Measurements from ENCODE around the gene MYH7. TPM values are rescaled to one million over a fixed set of nuclear protein-coding genes. Genes with fewer than 3 reads are reported as not detected.

The MYH7 gene
- total RNA-seq, 1 experiment from 2014 or later, result not detected

DNA sequence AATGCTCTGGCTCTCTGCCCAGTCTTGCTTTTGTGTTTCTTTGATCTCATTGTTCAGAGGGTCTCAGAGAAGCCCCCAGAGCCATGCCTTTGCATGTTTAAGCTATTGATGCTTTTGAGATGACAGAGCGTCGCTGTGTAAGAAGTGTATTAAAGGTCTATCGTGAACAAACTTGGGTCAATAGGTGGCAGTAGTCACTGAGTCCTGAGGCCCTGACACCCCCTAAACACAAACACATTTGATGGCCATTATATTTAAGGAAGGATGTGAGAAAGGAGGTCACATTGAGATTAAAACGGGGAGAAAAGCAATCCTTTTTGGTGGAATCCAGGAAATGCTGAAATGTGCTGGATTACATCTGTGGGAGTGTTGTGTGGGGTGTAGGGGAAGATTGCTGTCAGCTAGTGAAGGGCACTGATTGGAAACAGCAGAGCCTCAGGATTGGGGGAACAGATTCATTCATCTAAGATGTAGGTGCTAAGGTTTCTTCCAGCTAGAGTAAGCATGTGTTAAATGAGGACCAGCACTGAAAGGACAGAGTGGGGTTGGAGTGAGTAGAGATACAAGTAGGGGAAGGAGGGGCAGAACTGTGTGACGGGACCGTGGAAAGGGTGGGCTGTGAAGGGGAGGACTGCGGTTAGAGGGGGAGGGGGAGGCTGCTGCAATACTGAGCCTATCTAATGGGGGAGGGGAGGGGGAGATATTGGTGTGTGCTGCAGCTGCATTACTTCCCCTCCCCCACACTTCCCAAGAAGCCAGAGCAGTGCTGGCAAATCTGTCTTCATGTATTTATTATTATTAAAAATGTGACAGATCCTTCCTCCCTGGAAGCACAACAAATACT, 46.7 kb upstream of the MYH7 start:
- ChIA-PET POLR2A (ENCODE audit: low non-redundant PET) (no interaction called here), CTCF (interaction anchor here (1.1 kb wide), 1 partner anchor 76 kb away, joined by 3 read pairs; no protein-coding TSS in a partner anchor)
- H3K27me3 ChIP-seq (replicated peaks; ENCODE audit: insufficient read depth, low read depth, low read length, poor library complexity), result no peaks in the 10 kb centered on the region
- H3K9me3 ChIP-seq (ENCODE audit: low read depth, low read length, poor library complexity, severe bottlenecking), result no peaks in the 10 kb centered on the region
- DNase-seq (ENCODE audit: low spot score), result no peak
- no peak for TF ChIP-seq EZH2 (IDR thresholded peaks at IDR 0.05; ENCODE audit: borderline replicate concordance, low read depth, low read length, poor library complexity, severe bottlenecking)
- TF ChIP-seq, protein P1, sequence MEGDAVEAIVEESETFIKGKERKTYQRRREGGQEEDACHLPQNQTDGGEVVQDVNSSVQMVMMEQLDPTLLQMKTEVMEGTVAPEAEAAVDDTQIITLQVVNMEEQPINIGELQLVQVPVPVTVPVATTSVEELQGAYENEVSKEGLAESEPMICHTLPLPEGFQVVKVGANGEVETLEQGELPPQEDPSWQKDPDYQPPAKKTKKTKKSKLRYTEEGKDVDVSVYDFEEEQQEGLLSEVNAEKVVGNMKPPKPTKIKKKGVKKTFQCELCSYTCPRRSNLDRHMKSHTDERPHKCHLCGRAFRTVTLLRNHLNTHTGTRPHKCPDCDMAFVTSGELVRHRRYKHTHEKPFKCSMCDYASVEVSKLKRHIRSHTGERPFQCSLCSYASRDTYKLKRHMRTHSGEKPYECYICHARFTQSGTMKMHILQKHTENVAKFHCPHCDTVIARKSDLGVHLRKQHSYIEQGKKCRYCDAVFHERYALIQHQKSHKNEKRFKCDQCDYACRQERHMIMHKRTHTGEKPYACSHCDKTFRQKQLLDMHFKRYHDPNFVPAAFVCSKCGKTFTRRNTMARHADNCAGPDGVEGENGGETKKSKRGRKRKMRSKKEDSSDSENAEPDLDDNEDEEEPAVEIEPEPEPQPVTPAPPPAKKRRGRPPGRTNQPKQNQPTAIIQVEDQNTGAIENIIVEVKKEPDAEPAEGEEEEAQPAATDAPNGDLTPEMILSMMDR (conservative IDR thresholded peaks at IDR 0.05; ENCODE audit: low read depth, low read length), result peak; percentile 15; the same call in 1 of the 2 replicates
- peaks cover 18% of the 10 kb centered on the region for H3K36me3 ChIP-seq (ENCODE audit: insufficient read depth, low read length, poor library complexity, severe bottlenecking)
- intact Hi-C loops (cut with micrococcal nuclease; ENCODE audit: unreplicated experiment), result no loop called here
- no TSS peak for BruUV-seq (replicated peaks)
- H3K27ac ChIP-seq (ENCODE audit: low read depth, low read length, poor library complexity, severe bottlenecking), result no peak overlapping the region
- H3K4me3 ChIP-seq (ENCODE audit: low read depth, low read length, poor library complexity, severe bottlenecking), result no peak overlapping the region
- peaks cover 5% of the 10 kb centered on the region for H3K4me1 ChIP-seq (ENCODE audit: insufficient read depth, low read length, poor library complexity, severe bottlenecking)

DNA sequence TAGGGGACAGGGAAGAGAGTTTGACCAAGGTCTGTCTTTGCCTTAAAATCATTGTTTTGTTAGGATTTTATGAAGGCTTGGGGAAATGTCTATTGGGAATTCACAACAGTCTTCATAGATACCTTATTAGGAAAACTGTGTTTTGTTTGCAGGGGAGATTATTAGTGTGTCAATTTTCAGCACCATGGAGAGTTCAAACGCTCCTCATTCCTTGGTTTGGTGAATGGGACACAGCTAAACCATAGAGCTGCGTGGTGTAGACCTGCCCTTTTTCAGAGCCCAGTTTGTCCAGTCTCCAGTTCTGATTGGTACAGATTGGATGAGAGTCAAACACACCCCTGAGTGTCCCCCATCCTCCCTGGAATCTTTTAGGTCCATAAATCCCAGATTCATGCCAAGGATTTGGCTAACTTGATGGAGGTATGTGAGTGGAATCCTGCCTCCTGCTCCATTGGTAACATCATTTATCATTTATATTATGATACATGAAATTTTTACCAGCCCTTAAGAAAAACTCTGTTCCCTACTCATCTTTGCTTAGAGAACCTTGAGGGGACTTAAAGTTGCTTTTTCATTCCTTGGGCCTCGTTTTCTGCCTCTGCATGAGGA, 46.0 kb upstream of the MYH7 start:
- intact Hi-C loops (cut with micrococcal nuclease; ENCODE audit: unreplicated experiment), result no loop called here
- H3K27ac ChIP-seq (ENCODE audit: low read depth, low read length, poor library complexity, severe bottlenecking), result no peak overlapping the region
- H3K4me3 ChIP-seq (ENCODE audit: low read depth, low read length, poor library complexity, severe bottlenecking), result no peak overlapping the region
- peak; percentile 38 for DNase-seq (ENCODE audit: low spot score)
- ChIA-PET CTCF (interaction anchor here (1.1 kb wide), 1 partner anchor 77 kb away, joined by 3 read pairs; no protein-coding TSS in a partner anchor), POLR2A (ENCODE audit: low non-redundant PET) (no interaction called here)
- H3K9me3 ChIP-seq (ENCODE audit: low read depth, low read length, poor library complexity, severe bottlenecking), result no peaks in the 10 kb centered on the region
- no peaks in the 10 kb centered on the region for H3K27me3 ChIP-seq (replicated peaks; ENCODE audit: insufficient read depth, low read depth, low read length, poor library complexity)
- no TSS peak for BruUV-seq (replicated peaks)
- peaks cover 26% of the 10 kb centered on the region for H3K36me3 ChIP-seq (ENCODE audit: insufficient read depth, low read length, poor library complexity, severe bottlenecking)
- H3K4me1 ChIP-seq (ENCODE audit: insufficient read depth, low read length, poor library complexity, severe bottlenecking), result peaks cover 3% of the 10 kb centered on the region
- TF ChIP-seq EZH2 (IDR thresholded peaks at IDR 0.05; ENCODE audit: borderline replicate concordance, low read depth, low read length, poor library complexity, severe bottlenecking), result no peak

DNA sequence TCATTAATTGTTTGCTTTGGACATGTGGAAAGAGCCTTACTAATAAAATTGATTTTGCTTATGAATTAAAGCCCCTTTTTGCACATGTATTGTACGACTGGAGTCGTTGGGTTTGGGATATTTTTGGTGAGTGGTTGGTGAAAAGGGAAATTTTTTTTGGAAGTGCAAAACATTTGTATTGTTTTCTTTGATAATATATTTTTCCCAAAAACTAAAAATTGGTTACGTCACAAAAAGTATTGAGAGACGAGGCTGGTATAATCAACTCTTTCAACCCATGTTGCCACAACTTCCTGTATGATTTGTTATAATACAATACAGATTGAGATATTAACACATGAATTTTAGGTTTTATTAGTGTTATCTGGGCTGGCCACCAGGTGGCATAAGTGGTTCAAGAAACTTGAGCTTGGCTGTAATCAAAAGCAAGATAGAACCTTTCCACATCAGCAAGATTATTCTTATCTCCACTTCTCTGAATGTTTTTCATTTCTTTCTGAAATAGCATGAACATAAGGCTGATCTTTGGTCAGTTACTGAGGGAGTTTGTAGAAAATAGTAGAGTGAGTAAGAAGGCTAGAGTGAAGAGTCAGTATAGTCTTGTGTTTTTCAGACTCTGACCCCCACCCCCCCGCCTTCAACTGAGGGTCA, 42.8 kb upstream of the MYH7 start:
- Histone ChIP-seq H3K27me3 (replicated peaks; ENCODE audit: insufficient read depth, low read depth, low read length, poor library complexity) (no peaks in the 10 kb centered on the region), H3K36me3 (ENCODE audit: insufficient read depth, low read length, poor library complexity, severe bottlenecking) (peaks cover 57% of the 10 kb centered on the region), H3K4me1 (ENCODE audit: insufficient read depth, low read length, poor library complexity, severe bottlenecking) (no peaks in the 10 kb centered on the region), H3K4me3 (ENCODE audit: low read depth, low read length, poor library complexity, severe bottlenecking) (no peak overlapping the region), H3K27ac (ENCODE audit: low read depth, low read length, poor library complexity, severe bottlenecking) (peak overlapping the region; percentile 17), H3K9me3 (ENCODE audit: low read depth, low read length, poor library complexity, severe bottlenecking) (no peaks in the 10 kb centered on the region)
- DNase-seq (ENCODE audit: low spot score), result peak; percentile 77
- intact Hi-C loops (cut with micrococcal nuclease; ENCODE audit: unreplicated experiment), result loop anchor here (1.0 kb wide), 1 partner anchor 84 kb away; no protein-coding TSS in a partner anchor
- CTCF ChIA-PET, result interaction anchor here (0.5 to 1.3 kb wide), 12 partner anchors 17 to 157 kb away, joined by 3 to 29 read pairs (median 4); partner anchors contain the start of genes JPH4 and PABPN1
- no TSS peak for BruUV-seq (replicated peaks)
- no peak for TF ChIP-seq EZH2 (IDR thresholded peaks at IDR 0.05; ENCODE audit: borderline replicate concordance, low read depth, low read length, poor library complexity, severe bottlenecking)
- TF ChIP-seq, protein P1 (conservative IDR thresholded peaks at IDR 0.05; ENCODE audit: low read depth, low read length), result peak; percentile 83
- POLR2A ChIA-PET (ENCODE audit: low non-redundant PET), result interaction anchor here (0.6 kb wide), 1 partner anchor 85 kb away, joined by 4 read pairs; no protein-coding TSS in a partner anchor
